ENCODE results near the gene TFDP1.

The TFDP1 gene

GRCh38 chr13:113598481-113598880 lies 13.9 kb downstream of the TFDP1 start:
- no peak for DNase-seq (ENCODE audit: low read depth)

DNA sequence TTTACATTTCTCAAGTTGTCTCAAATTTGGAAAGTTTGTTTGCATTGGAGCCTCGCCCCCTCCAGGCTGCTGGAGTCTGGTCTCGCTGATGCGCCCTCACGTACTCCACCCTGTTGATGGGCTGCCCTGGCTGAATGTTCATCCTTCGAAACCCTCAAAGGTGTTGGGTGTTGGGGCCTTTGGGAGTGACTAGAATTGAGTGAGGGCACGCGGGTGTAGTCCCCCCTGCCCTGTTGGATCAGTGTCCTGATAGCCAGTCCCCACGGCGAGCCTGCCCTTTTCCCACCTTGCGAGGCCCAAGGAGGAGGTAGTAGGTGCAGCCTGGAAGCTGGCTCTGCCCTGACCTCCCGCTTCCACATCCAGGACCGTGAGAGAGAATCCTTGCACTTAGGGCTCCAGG lies 14.8 kb downstream of the TFDP1 start:
- no peak for DNase-seq (ENCODE audit: low read depth)

- no peak for DNase-seq (ENCODE audit: low read depth)
Observed at GRCh38 chr13:113601166-113602070, 16.9 kb downstream of the TFDP1 start.

DNA sequence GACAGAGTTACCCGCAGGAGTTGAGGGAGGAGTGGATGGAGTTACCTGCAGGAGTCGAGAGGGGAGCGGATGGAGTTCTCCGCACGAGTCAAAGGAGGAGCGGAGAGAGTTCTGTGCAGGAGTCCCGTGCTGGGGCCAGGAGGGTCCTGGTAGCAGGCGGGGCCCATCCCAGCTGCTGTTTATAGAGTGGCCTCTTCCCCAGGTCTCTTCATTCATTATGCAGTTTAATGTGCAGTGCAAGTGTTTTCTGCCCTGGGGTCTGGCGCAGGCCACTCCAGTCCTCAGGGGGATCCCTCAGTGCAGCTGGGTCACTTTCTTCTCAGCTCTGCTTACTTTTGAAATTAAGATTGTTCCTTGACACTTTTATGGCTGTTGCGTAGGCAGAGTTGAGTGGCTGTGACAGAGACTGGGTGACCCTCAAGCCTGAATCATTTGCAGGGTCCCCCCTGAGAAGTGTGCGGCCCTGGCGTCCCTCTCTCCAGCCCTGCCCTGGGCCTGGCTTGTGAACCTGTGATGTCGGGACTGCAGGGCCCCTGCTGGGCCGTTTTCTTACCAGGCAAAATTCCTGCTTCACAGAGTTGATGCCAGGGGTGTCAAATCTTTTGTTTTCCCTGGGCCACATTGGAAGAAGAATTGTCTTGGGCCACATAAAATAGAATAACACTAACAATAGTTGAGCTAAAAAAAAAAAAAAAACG lies 17.9 kb downstream of the TFDP1 start:
- no peak for DNase-seq (ENCODE audit: low read depth)

- DNase-seq (ENCODE audit: low read depth), result no peak
Observed at GRCh38 chr13:113603116-113603710, 18.7 kb downstream of the TFDP1 start.

DNA sequence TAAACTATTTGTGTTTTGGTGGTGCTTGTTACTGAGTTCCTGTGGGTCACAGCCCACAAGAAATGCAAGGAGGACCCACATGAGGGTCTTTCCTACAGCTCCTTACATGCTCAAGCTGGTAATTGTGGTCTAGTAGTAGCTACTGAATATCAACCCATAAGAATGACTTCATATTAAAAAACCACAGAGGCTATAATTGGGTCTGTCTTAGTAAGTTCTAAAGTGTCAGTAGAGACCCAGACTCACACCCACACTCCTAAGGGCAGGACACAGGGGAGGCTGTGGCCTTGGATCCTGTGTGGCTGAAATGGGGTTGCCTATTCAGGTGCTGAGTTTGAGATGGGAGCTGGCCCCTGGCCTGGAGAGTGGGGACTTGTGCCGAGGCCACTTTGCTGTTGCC lies 19.6 kb downstream of the TFDP1 start:
- no peak for DNase-seq (ENCODE audit: low read depth)

- DNase-seq (ENCODE audit: low read depth), result no peak
Observed at GRCh38 chr13:113605461-113605860, 20.9 kb downstream of the TFDP1 start.

DNA sequence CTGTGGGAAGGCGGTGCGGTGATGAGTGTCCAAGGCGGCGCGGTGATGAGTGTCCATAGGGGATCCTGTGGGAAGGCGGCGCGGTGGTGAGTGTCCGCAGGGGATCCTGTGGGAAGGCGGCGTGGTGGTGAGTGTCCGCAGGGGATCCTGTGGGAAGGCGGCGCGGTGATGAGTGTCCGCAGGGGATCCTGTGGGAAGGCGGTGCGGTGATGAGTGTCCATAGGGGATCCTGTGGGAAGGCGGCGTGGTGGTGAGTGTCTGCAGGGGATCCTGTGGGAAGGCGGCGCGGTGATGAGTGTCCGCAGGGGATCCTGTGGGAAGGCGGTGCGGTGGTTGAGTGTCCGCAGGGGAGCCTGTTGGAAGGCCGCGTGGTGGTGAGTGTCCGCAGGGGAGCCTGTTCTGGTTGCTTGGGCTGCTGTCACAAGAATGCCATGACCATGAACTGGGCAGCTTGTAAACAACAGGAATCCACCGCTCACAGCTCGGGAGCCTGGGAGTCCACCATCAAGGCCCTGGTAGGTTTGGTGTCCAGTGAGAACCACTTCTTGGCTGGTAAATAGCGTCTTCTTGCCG lies 21.4 kb downstream of the TFDP1 start:
- no peak for DNase-seq (ENCODE audit: low read depth)

- DNase-seq (ENCODE audit: low read depth), result no peak
Observed at GRCh38 chr13:113607056-113607888, 22.7 kb downstream of the TFDP1 start.

GRCh38 chr13:113607889-113608635 lies 23.5 kb downstream of the TFDP1 start:
- no peak for DNase-seq (ENCODE audit: low read depth)

- DNase-seq (ENCODE audit: low read depth), result no peak
Observed at GRCh38 chr13:113608967-113609533, 24.5 kb downstream of the TFDP1 start.

GRCh38 chr13:113609616-113610015 lies 25.1 kb downstream of the TFDP1 start:
- DNase-seq (ENCODE audit: low read depth), result no peak

GRCh38 chr13:113610266-113610665 lies 25.7 kb downstream of the TFDP1 start:
- no peak for DNase-seq (ENCODE audit: low read depth)

- no peak for DNase-seq (ENCODE audit: low read depth)
Observed at GRCh38 chr13:113611996-113612395, 27.4 kb downstream of the TFDP1 start.

DNA sequence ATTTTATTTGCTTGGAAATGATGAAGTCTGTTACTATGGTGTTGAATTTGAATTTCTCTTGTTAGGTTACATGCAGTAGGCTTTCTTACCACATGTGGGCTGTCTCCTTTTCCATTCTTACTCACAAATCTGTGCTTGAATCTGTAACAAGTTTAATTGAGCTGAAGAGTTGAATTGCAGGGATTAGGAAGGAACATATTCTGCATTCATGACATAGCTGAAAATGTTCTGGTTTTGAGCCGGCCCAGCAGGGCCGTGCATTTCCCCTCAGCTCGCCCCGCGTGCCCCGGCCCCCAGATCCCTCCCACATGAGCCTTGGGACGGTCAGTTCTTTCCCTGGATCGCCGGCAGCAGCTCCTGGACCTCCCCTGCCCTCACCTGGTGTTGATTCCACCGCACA lies 28.1 kb downstream of the TFDP1 start:
- DNase-seq (ENCODE audit: low read depth), result no peak

DNA sequence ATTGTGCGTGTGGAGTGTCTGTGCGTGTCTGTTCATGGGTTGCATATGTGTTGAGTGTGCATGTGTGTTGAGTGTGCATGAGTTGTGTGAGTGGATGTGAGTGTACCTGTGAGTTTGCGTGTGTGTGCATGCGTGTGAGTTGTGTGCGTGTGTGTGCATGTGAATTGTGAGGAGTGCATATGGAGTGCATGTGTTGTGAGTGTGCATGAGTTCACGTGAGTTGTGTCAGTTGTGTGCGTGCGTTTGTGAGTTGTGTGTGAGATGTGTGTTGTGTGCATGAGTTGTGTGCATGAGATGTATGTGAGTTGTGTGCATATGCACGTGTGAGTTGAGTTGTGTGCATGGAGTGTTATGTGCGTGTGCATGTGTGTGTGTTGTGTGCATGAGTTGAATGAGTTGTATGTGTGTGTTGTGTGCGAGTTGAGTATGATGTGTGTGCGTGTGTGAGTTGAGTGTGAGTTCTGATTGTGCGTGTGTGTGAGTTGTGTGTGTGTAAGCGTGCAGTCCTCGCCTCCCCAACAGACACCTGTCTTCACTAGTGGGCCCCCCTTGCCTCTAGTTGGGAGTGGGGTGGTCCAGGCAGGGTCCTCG lies 29.3 kb downstream of the TFDP1 start:
- DNase-seq (ENCODE audit: low read depth), result no peak

DNA sequence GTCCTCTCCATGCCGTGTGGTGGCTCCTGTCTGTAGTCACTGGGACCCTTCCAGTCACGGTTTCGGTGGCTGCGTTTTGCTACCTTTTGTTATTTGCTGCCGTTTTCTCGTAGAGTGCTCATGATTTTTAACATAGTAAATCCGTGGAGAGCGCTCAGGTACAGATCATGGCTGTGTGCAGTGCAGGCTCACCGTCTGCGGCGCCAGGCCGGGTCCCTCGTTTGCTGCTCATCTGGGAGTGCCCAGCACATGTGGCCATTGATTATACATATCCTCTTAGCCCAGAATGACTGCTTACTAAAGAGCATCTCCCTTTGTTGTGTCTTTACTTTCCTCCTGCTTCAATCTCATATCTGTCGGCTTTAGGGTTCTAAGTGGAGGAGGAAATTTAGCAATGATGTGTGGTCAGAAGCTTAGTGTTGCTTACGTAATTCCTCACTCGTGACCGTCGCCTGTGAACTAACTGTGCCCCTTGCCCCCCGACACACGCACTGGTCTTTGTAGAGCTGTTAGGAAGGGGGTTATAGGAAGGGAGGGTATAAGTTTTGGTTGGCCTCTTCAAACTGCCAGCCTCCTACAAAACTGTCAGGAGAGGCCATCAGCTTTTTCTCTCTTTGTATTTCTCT lies 31.8 kb downstream of the TFDP1 start:
- no peak for DNase-seq (ENCODE audit: low read depth)

DNA sequence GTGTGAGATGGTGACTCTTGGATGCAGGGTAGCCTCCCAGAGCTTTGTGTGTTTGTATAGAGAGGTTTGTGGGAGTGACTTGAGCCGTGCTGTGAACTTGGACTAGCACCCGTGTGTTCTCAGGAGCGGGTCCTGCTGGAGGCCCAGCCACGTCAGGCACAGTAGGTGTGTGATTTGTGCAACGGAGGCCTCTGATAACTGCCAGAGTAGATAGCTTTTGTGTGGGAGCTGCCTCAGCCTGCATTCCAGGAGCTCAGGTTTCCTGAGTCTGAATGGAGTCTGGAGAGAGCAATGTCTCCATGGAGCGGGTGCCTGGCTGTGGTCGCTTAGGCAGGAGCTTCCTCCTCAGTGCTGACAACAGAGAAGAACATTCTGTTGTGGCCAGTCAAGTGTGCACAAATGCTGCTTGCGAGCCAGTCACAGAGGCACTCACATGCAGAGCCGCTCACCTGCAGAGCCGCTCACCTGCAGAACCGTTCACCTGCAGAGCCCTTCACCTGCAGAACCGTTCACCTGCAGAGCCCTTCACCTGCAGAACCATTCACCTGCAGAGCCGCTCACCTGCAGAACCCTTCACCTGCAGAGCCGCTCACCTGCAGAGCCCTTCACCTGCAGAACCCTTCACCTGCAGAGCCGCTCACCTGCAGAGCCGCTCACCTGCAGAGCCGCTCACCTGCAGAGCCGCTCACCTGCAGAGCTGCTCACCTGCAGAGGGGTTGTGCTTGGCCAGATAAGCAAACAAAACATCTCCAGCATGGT lies 32.6 kb downstream of the TFDP1 start:
- no peak for DNase-seq (ENCODE audit: low read depth)

DNA sequence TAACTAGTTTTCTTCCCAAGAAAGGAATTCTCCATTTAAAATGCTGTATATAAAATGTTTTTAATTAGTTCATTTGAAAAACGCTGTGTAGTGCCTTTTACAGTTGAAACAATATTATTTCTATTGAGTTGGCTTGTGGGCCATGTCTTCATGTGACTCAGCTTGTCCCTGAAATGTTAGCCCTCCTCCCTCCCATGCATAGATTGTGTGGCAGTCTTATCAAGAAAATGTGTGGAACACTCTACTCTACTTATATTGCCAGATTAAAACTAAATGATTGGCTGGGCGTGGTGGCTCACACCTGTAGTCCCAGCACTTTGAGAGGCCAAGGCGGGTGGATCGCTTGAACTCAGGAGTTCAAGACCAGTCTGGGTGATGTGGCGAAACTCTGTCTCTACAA lies 33.4 kb downstream of the TFDP1 start:
- DNase-seq (ENCODE audit: low read depth), result no peak
